SK-N-SH treated with all-trans-retinoic acid at 6 μM for 48 hours (cell line): Measurements from ENCODE around the gene CHI3L1.

Source experiments
- ATAC-seq: fragments of 200-7000 bp; cut with Tn5 transposase; 3 replicates; pipeline ENCODE4 v1.9.1; 2020; ENCODE audit warnings: mild to moderate bottlenecking, moderate library complexity
- ARNTL ChIP-seq: fragments of 450-650 bp; formaldehyde crosslinking; IDR thresholded peaks from 2 replicates; pipeline ENCODE4 v1.5.0; 2020; ENCODE audit warnings: low read depth, mild to moderate bottlenecking, moderate library complexity, borderline replicate concordance
- BACH2 ChIP-seq: fragments of 250-450 bp; sonication (Bioruptor Pico); IDR thresholded peaks from 2 replicates; pipeline ENCODE4 v1.9.0; 2021; ENCODE audit warnings: mild to moderate bottlenecking, borderline replicate concordance
- CSDC2 ChIP-seq: fragments of 250-450 bp; sonication (Bioruptor Pico); IDR thresholded peaks from 2 replicates; pipeline ENCODE4 v1.5.0; 2020; ENCODE audit warnings: mild to moderate bottlenecking, moderate library complexity
- GLIS3 ChIP-seq: fragments of 250-450 bp; sonication (Bioruptor Pico); IDR thresholded peaks from 2 replicates; pipeline ENCODE4 v1.5.0; 2020; ENCODE audit warnings: mild to moderate bottlenecking, moderate library complexity
- ISL1 ChIP-seq: fragments of 250-450 bp; sonication (Bioruptor Pico); IDR thresholded peaks from 2 replicates; pipeline ENCODE4 v2.1.2; 2022; ENCODE audit warnings: mild to moderate bottlenecking, moderate library complexity
- OSR1 ChIP-seq: fragments of 250-450 bp; sonication (Bioruptor Pico); IDR thresholded peaks from 2 replicates; pipeline ENCODE4 v1.8.0; 2022; ENCODE audit warnings: moderate library complexity, mild to moderate bottlenecking, inconsistent platforms
- PPARA ChIP-seq: fragments of 250-450 bp; sonication (Bioruptor Pico); IDR thresholded peaks from 2 replicates; pipeline ENCODE4 v1.5.0; 2020; ENCODE audit warnings: mild to moderate bottlenecking, borderline replicate concordance
- RARB ChIP-seq: fragments of 250-450 bp; sonication (Bioruptor Pico); IDR thresholded peaks from 2 replicates; pipeline ENCODE4 v1.8.0; 2021; ENCODE audit warnings: mild to moderate bottlenecking, moderate library complexity
- SNAI2 ChIP-seq: fragments of 250-450 bp; sonication (Bioruptor Pico); IDR thresholded peaks from 2 replicates; pipeline ENCODE4 v1.5.0; 2020; ENCODE audit warnings: mild to moderate bottlenecking, moderate library complexity
- TCF4 ChIP-seq: fragments of 250-450 bp; sonication (Bioruptor Pico); IDR thresholded peaks from 2 replicates; pipeline ENCODE4 v1.8.0; 2021; ENCODE audit warnings: mild to moderate bottlenecking, moderate library complexity, borderline replicate concordance
- TOX ChIP-seq: fragments of 250-450 bp; sonication (Bioruptor Pico); IDR thresholded peaks from 2 replicates; pipeline ENCODE4 v1.8.0; 2021; ENCODE audit warnings: mild to moderate bottlenecking, moderate library complexity, borderline replicate concordance
- ZC3H10 ChIP-seq: fragments of 250-450 bp; sonication (Bioruptor Pico); IDR thresholded peaks from 2 replicates; pipeline ENCODE4 v1.5.1; 2021; ENCODE audit warnings: mild to moderate bottlenecking, moderate library complexity
- ZFP3 ChIP-seq: fragments of 250-450 bp; sonication (Bioruptor Pico); IDR thresholded peaks from 2 replicates; pipeline ENCODE4 v1.5.0; 2020; ENCODE audit warnings: mild to moderate bottlenecking, moderate library complexity
- ZFP30 ChIP-seq: fragments of 450-650 bp; formaldehyde crosslinking; IDR thresholded peaks from 2 replicates; pipeline ENCODE4 v1.5.0; 2022; ENCODE audit warnings: mild to moderate bottlenecking, moderate library complexity
- ZNF565 ChIP-seq: fragments of 450-650 bp; formaldehyde crosslinking; conservative IDR thresholded peaks from 2 replicates; pipeline ENCODE4 v1.5.0; 2020; ENCODE audit warnings: low read depth, mild to moderate bottlenecking, moderate library complexity
- ZNF70 ChIP-seq: fragments of 450-650 bp; formaldehyde crosslinking; IDR thresholded peaks from 2 replicates; pipeline ENCODE4 v1.5.0; 2020; ENCODE audit warnings: mild to moderate bottlenecking, moderate library complexity
- ZNF8 ChIP-seq: fragments of 450-650 bp; formaldehyde crosslinking; IDR thresholded peaks from 2 replicates; pipeline ENCODE4 v1.5.0; 2020; ENCODE audit warnings: mild to moderate bottlenecking, moderate library complexity
- TF ChIP-seq, protein P1 (sequence below): fragments of 250-450 bp; sonication (Bioruptor Pico); IDR thresholded peaks from 2 replicates; pipeline ENCODE4 v1.8.0; 2021; ENCODE audit warnings: low read depth, mild to moderate bottlenecking, moderate library complexity, borderline replicate concordance
- TF ChIP-seq, protein P2 (sequence below): fragments of 250-450 bp; sonication (Bioruptor Pico); IDR thresholded peaks from 2 replicates; pipeline ENCODE4 v1.5.1; 2020; ENCODE audit warnings: low read depth, mild to moderate bottlenecking, moderate library complexity
- TF ChIP-seq, protein P3 (sequence below): fragments of 250-450 bp; sonication (Bioruptor Pico); IDR thresholded peaks from 2 replicates; pipeline ENCODE4 v1.8.0; 2020; ENCODE audit warnings: mild to moderate bottlenecking, moderate library complexity, borderline replicate concordance
- TF ChIP-seq, protein P4 (sequence below): fragments of 250-450 bp; sonication (Bioruptor Pico); IDR thresholded peaks from 2 replicates; pipeline ENCODE4 v1.5.0; 2020; ENCODE audit warnings: mild to moderate bottlenecking, moderate library complexity
- TF ChIP-seq, protein P5 (sequence below): fragments of 250-450 bp; sonication (Bioruptor Pico); IDR thresholded peaks from 2 replicates; pipeline ENCODE4 v1.5.1; 2021; ENCODE audit warnings: mild to moderate bottlenecking, moderate library complexity

CHI3L1 gene

DNA sequence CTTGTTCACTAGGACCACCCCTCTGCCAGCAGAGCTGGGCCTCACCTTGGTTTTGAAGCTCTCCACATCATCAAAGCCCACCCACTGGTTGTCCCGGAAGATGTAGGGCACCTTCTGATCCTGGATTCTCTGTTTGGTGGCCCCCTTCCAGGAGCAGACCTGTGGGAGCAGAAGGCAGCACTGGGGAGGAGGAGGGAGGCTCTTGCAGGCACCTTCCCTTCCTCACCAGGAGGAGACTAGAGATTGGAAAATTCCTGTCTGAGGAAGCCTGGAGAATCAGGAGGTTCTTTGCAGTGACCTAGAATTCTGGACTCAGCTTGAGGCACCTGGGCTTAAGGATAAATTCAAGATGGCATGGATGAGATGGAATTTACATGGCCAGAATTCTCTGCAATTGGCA, 32.7 kb upstream of the CHI3L1 start:
- ATAC-seq = no peak

DNA sequence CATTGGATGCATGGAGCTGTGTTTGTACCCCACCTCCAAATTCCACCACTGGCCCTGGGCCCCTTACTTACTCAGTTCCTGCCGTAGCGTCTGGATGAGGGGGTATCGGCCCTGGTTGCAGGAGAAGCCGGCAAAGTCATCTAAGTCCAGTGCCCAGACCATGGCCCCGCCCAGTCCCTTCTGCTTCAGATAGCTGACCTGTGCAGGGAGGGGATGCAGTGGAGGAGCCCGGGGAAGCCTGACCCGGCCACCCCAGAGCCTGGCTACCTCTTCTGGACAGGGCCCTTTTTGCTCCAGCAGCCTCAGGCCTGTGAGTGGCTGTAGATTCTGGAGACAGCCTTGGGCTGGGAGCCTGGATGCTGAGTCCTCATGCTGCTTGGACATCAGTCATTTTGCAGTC, 31.2 kb upstream of the CHI3L1 start:
- no peak for ATAC-seq
- TF ChIP-seq OSR1 (CRISPR knock-in tag) = no peak
- TF ChIP-seq, protein P1, sequence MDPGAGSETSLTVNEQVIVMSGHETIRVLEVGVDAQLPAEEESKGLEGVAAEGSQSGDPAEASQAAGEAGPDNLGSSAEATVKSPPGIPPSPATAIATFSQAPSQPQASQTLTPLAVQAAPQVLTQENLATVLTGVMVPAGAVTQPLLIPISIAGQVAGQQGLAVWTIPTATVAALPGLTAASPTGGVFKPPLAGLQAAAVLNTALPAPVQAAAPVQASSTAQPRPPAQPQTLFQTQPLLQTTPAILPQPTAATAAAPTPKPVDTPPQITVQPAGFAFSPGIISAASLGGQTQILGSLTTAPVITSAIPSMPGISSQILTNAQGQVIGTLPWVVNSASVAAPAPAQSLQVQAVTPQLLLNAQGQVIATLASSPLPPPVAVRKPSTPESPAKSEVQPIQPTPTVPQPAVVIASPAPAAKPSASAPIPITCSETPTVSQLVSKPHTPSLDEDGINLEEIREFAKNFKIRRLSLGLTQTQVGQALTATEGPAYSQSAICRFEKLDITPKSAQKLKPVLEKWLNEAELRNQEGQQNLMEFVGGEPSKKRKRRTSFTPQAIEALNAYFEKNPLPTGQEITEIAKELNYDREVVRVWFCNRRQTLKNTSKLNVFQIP = no peak
- no peak for TF ChIP-seq ZFP30 (CRISPR knock-in tag)
- TF ChIP-seq, protein P2, sequence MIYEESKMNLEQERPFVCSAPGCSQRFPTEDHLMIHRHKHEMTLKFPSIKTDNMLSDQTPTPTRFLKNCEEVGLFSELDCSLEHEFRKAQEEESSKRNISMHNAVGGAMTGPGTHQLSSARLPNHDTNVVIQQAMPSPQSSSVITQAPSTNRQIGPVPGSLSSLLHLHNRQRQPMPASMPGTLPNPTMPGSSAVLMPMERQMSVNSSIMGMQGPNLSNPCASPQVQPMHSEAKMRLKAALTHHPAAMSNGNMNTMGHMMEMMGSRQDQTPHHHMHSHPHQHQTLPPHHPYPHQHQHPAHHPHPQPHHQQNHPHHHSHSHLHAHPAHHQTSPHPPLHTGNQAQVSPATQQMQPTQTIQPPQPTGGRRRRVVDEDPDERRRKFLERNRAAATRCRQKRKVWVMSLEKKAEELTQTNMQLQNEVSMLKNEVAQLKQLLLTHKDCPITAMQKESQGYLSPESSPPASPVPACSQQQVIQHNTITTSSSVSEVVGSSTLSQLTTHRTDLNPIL (CRISPR knock-in tag) = no peak
- no peak for TF ChIP-seq RARB (CRISPR knock-in tag)
- no peak for TF ChIP-seq ZNF8 (CRISPR knock-in tag)
- TF ChIP-seq, protein P3, sequence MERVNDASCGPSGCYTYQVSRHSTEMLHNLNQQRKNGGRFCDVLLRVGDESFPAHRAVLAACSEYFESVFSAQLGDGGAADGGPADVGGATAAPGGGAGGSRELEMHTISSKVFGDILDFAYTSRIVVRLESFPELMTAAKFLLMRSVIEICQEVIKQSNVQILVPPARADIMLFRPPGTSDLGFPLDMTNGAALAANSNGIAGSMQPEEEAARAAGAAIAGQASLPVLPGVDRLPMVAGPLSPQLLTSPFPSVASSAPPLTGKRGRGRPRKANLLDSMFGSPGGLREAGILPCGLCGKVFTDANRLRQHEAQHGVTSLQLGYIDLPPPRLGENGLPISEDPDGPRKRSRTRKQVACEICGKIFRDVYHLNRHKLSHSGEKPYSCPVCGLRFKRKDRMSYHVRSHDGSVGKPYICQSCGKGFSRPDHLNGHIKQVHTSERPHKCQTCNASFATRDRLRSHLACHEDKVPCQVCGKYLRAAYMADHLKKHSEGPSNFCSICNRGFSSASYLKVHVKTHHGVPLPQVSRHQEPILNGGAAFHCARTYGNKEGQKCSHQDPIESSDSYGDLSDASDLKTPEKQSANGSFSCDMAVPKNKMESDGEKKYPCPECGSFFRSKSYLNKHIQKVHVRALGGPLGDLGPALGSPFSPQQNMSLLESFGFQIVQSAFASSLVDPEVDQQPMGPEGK (CRISPR knock-in tag) = no peak
- no peak for TF ChIP-seq TOX (CRISPR knock-in tag)
- no peak for TF ChIP-seq BACH2
- no peak for TF ChIP-seq ZC3H10 (CRISPR knock-in tag)
- TF ChIP-seq ZFP3 (CRISPR knock-in tag) = no peak
- no peak for TF ChIP-seq SNAI2 (CRISPR knock-in tag)
- TF ChIP-seq, protein P4, sequence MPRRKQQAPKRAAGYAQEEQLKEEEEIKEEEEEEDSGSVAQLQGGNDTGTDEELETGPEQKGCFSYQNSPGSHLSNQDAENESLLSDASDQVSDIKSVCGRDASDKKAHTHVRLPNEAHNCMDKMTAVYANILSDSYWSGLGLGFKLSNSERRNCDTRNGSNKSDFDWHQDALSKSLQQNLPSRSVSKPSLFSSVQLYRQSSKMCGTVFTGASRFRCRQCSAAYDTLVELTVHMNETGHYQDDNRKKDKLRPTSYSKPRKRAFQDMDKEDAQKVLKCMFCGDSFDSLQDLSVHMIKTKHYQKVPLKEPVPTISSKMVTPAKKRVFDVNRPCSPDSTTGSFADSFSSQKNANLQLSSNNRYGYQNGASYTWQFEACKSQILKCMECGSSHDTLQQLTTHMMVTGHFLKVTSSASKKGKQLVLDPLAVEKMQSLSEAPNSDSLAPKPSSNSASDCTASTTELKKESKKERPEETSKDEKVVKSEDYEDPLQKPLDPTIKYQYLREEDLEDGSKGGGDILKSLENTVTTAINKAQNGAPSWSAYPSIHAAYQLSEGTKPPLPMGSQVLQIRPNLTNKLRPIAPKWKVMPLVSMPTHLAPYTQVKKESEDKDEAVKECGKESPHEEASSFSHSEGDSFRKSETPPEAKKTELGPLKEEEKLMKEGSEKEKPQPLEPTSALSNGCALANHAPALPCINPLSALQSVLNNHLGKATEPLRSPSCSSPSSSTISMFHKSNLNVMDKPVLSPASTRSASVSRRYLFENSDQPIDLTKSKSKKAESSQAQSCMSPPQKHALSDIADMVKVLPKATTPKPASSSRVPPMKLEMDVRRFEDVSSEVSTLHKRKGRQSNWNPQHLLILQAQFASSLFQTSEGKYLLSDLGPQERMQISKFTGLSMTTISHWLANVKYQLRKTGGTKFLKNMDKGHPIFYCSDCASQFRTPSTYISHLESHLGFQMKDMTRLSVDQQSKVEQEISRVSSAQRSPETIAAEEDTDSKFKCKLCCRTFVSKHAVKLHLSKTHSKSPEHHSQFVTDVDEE = no peak

More for the DNA sequence above, 32.7 kb upstream of the CHI3L1 start:
- TF ChIP-seq ZNF565 (CRISPR knock-in tag) (no peak), ZNF8 (CRISPR knock-in tag) (no peak), ZNF70 (no peak), OSR1 (CRISPR knock-in tag) (no peak), TCF4 (CRISPR knock-in tag) (no peak), TOX (CRISPR knock-in tag) (no peak), SNAI2 (CRISPR knock-in tag) (no peak), ISL1 (no peak), RARB (CRISPR knock-in tag) (no peak), GLIS3 (CRISPR knock-in tag) (no peak), ZC3H10 (CRISPR knock-in tag) (no peak), CSDC2 (CRISPR knock-in tag) (no peak), ZFP30 (CRISPR knock-in tag) (no peak), PPARA (CRISPR knock-in tag) (no peak), ARNTL (CRISPR knock-in tag) (no peak)
- TF ChIP-seq, protein P4 = no peak
- TF ChIP-seq, protein P5, sequence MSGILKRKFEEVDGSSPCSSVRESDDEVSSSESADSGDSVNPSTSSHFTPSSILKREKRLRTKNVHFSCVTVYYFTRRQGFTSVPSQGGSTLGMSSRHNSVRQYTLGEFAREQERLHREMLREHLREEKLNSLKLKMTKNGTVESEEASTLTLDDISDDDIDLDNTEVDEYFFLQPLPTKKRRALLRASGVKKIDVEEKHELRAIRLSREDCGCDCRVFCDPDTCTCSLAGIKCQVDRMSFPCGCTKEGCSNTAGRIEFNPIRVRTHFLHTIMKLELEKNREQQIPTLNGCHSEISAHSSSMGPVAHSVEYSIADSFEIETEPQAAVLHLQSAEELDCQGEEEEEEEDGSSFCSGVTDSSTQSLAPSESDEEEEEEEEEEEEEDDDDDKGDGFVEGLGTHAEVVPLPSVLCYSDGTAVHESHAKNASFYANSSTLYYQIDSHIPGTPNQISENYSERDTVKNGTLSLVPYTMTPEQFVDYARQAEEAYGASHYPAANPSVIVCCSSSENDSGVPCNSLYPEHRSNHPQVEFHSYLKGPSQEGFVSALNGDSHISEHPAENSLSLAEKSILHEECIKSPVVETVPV (CRISPR knock-in tag) = no peak
- TF ChIP-seq, protein P1 = no peak
- TF ChIP-seq, protein P3 (CRISPR knock-in tag) = no peak
